ENCODE data around the gene SLC43A3.
A peak's percentile ranks its signal among the peaks of the same experiment; 100 is the strongest.

The SLC43A3 gene

GRCh38 chr11:57426929-57427726 lies at the start of gene SLC43A3:
TSS of gene SLC43A3 (minus strand) at chr11:57427121. CDS start at chr11:57426172, 949 bp downstream.
- peak; percentile 66 for DNase-seq (ENCODE audit: low read depth)

GRCh38 chr11:57476047-57476756 lies 49.3 kb upstream of the SLC43A3 start:
- DNase-seq (ENCODE audit: low read depth), result no peak

GRCh38 chr11:57475671-57476046 lies 48.7 kb upstream of the SLC43A3 start:
- no peak for DNase-seq (ENCODE audit: low read depth)

DNA sequence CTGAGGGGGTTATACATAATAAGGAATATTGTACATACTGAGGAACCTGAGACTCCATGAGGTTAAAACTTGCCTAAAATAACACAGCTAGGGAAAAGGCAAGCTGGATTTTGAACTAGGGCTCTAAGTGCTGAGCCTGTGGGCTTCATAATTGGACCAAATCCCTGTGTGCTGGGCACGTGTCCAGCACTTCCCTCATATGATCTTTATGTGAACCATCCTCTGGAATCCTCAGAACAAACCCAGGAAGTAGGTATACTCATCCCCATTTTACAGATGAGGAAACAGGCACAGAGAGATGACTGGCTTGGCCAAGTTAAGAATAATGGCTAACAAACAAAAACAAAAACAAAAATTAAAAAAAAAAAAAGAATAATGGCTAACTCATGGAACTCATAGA lies 48.3 kb upstream of the SLC43A3 start:
- DNase-seq (ENCODE audit: low read depth), result no peak

- DNase-seq (ENCODE audit: low read depth), result no peak
These were observed 47.8 kb upstream of the SLC43A3 start for GRCh38 chr11:57474803-57475115.

- peak; percentile 25 for DNase-seq (ENCODE audit: low read depth)
These were observed 47.3 kb upstream of the SLC43A3 start for GRCh38 chr11:57474017-57474802.

GRCh38 chr11:57473285-57473841 lies 46.4 kb upstream of the SLC43A3 start:
- DNase-seq (ENCODE audit: low read depth), result no peak

DNA sequence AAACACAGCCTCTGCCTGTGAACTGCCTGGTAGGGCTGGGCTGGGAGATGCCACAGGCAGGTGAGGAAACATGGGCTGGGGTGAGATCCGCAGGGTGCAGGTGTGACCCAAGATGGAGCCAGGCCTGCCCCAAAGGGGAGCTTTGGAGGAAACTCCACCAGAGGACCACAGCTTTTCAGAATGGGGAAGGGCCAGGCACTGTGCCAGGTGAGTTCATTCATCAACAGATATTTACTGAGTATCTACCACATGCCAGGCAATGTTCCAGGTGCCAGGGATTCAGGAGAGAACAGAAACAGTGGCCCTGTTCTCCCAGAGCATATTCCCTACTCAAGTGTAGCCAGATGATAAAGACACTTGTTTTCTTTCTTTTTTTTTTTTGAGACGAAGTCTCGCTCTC lies 44.6 kb upstream of the SLC43A3 start:
- DNase-seq (ENCODE audit: low read depth), result no peak

GRCh38 chr11:57469268-57469667 lies 42.3 kb upstream of the SLC43A3 start:
- no peak for DNase-seq (ENCODE audit: low read depth)

- DNase-seq (ENCODE audit: low read depth), result no peak
These were observed 41.4 kb upstream of the SLC43A3 start for GRCh38 chr11:57468276-57468675.

- no peak for DNase-seq (ENCODE audit: low read depth)
These were observed 40.7 kb upstream of the SLC43A3 start for GRCh38 chr11:57467508-57468157.

- no peak for DNase-seq (ENCODE audit: low read depth)
These were observed 39.8 kb upstream of the SLC43A3 start for GRCh38 chr11:57466680-57467079.

DNA sequence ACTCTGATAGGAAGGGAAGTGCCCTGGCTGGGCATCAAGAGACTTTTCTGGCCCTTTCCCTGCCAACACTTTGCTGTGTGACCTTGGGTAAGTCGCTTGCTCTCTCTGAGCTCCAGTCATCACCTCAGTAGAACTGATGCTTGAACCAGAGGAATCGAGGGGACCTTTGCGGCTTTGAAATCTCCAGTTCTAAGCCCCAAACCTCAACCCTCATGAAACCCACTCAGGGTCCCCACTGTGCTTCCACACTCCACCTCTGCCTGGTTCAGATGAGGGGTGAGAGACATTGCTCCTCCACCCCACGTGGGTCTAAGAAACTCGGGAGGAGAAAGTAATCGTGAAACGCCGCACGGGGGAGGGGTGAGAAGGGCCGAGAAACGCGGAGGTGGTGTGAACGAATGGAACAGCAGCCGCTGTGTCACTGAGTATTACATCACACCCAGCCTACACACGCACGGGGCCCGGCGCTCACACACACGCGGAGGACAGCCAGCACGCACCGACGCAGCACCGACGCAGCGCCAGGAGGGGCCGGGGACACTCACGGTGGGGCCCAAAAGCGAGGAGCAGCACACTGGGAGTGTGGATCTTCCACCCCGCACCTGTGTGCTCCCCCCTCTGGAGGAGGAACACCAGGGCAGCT lies 37.7 kb upstream of the SLC43A3 start:
- DNase-seq (ENCODE audit: low read depth), result no peak

GRCh38 chr11:57463671-57464538 lies 37.0 kb upstream of the SLC43A3 start:
- no peak for DNase-seq (ENCODE audit: low read depth)

DNA sequence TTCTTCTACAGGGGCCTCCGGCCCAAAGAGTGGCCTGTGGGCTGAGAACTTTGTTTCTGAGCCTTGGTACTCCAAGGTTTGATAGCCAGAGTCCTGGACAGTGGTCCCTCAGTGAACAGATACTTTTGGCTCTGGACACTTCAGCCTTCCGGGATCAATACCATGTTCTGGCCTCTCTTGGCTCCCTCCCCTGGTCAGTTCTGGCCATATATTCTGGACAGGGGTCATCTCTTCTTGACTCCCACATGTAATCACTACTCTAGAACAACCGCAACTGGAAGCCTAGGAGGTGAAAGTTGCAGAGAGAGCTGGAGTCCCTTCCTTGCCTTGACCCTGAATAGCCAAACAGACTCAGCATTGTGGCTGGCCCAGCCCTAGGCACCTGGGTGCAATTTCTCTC lies 35.7 kb upstream of the SLC43A3 start:
- DNase-seq (ENCODE audit: low read depth), result no peak

DNA sequence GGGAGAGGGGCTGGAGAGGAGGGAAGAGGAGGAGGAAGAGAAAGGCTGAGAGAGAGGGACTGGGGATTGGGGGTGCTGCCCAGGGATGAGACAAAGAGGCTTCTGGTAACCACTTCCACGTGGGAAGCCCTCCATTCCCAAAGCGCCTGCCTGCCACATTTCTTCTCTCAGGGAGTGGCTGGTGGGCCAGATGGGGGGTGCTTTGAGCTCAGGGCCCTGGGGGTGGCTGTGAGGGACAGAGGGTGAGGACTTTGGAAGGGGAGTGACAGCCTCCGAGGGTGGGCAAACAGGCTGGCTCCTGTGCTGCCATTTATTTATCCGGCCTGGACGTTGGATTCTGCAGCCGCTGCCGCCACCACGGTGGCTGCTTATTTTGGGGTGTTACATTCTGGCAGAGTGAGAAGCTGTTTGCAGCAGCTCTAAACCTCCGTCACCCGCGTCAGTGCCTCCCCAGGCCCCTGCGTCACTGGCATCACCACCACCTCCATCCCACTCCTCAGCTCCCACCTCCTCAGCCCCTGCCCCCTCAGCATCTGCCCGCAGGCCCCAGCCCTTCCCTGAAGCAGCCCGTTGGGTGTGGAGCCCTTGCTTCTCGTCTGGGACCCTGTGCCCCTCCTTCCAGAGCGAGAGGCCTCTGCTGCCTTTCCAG lies 35.0 kb upstream of the SLC43A3 start:
- DNase-seq (ENCODE audit: low read depth), result no peak

GRCh38 chr11:57460758-57461749 lies 34.1 kb upstream of the SLC43A3 start:
- no peak for DNase-seq (ENCODE audit: low read depth)

DNA sequence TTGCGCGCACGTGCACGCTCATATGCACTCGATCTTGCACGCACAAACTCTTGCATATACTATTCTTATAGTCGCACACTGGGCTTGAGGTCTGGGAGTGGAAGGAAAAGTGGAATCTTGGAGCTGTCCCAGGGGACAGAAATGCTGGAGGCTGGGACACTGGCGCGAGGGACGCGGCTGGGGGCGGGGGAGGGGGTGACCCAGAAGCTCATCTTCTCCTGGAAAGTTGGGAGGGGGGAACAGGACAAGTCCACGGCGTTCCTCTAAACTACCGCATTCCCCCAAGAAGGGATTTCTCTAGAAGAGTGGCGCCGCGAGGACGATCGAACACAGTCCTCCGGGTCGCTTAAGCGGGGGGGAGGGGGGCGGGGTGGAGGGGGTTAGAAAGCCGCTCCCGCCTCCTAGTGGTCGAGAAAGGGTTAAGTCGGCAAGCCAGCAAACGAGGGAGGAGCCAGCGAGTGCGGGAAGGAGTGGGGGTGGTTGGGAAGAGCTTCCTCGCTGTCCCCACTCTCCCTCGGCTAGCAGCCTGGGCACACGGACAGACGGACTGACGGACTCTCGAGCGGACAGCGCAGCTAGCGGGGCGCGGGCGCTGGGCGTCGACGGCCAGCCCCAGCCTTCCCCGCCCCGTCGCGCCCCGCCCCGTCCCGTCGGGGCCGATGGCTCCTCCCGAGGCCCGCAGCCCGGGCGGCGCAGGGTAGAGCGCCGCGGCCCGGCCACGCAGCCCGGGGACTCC lies 33.3 kb upstream of the SLC43A3 start, which contains the start of gene RTN4RL2:
TSS of gene RTN4RL2 (plus strand) at position 507 of the 736 bp plus-strand sequence. CDS start 338 bp downstream, outside the sequence.
- no peak for DNase-seq (ENCODE audit: low read depth)

All from activated gamma-delta T cell treated with anti-CD3 and anti-CD28 coated beads, Interleukin-2, amount 50 U/mL, for 16 hours (primary cell).